Neural cell (in vitro differentiated cells): Measurements from ENCODE around the gene PDIA2. TPM values are rescaled to one million over a fixed set of nuclear protein-coding genes. Genes with fewer than 3 reads are reported as not detected.

Experiments
- H2AFZ ChIP-seq: fragments of 200-600, 300-800 bp; sonication (generic), shearing (Covaris generic); 2 replicates; pipeline ENCODE4 v1.6.0; 2014; ENCODE audit warnings: low read depth, mild to moderate bottlenecking, antibody characterized with exemption, low read length, moderate library complexity
- H3F3A ChIP-seq: fragments of 200-600 bp; shearing (Covaris generic); 2 replicates; pipeline ENCODE4 v1.6.1; 2016; ENCODE audit warnings: mild to moderate bottlenecking, moderate library complexity, mixed read lengths, antibody characterized with exemption, low read length; ENCODE audit not compliant: insufficient read depth, poor library complexity, severe bottlenecking
- H3K27ac ChIP-seq: fragments of 200-600, 300-800 bp; sonication (generic), shearing (Covaris generic); 2 replicates; pipeline ENCODE4 v1.5.1; 2014; ENCODE audit warnings: mild to moderate bottlenecking, low read length, moderate library complexity
- H3K27me3 ChIP-seq: fragments of 300-800, 200-600 bp; sonication (generic), shearing (Covaris generic); 2 replicates; pipeline ENCODE4 v1.6.0; 2014; ENCODE audit warnings: mild to moderate bottlenecking, low read depth, low read length, moderate library complexity; ENCODE audit not compliant: insufficient read depth
- H3K36me3 ChIP-seq: fragments of 300-800, 200-600 bp; sonication (generic), shearing (Covaris generic); 2 replicates; pipeline ENCODE4 v1.5.1; 2014; ENCODE audit warnings: mild to moderate bottlenecking, antibody characterized with exemption, low read length, moderate library complexity; ENCODE audit not compliant: insufficient read depth
- H3K4me2 ChIP-seq: fragments of 300-800, 200-600 bp; sonication (generic), shearing (Covaris generic); 2 replicates; pipeline ENCODE4 v1.6.0; 2014; ENCODE audit warnings: mild to moderate bottlenecking, low read length
- H3K4me3 ChIP-seq: fragments of 300-800, 200-600 bp; sonication (generic), shearing (Covaris generic); 2 replicates; pipeline ENCODE4 v1.5.1; 2014; ENCODE audit warnings: mild to moderate bottlenecking, low read length, moderate library complexity
- H3K79me2 ChIP-seq: fragments of 200-600 bp; shearing (Covaris generic); replicated peaks from 2 replicates; pipeline ENCODE4 v1.6.0; 2014; ENCODE audit warnings: mild to moderate bottlenecking, low read length, moderate library complexity; ENCODE audit not compliant: insufficient read depth
- H3K9ac ChIP-seq: fragments of 300-800, 200-600 bp; sonication (generic), shearing (Covaris generic); 2 replicates; pipeline ENCODE4 v1.6.1; 2016; ENCODE audit warnings: mild to moderate bottlenecking, low read length, mixed read lengths
- H3K9me2 ChIP-seq: fragments of 200-600 bp; shearing (Covaris generic); 2 replicates; pipeline ENCODE4 v1.6.1; 2016; ENCODE audit warnings: mild to moderate bottlenecking, low read length, mixed read lengths; ENCODE audit not compliant: insufficient read depth
- H3K9me3 ChIP-seq: fragments of 200-600, 300-800 bp; sonication (generic), shearing (Covaris generic); 2 replicates; pipeline ENCODE4 v1.6.1; 2016; ENCODE audit warnings: mild to moderate bottlenecking, mixed run types, low read length, moderate library complexity, mixed read lengths
- H4K20me1 ChIP-seq: fragments of 200-600 bp; shearing (Covaris generic); 2 replicates; pipeline ENCODE4 v1.6.1; 2016; ENCODE audit warnings: mild to moderate bottlenecking, mixed run types; ENCODE audit not compliant: insufficient read depth
- CTCF ChIP-seq: fragments of 450-650 bp; IDR thresholded peaks from 2 replicates; pipeline ENCODE4 v1.5.1; 2014; ENCODE audit warnings: antibody characterized with exemption, mild to moderate bottlenecking, moderate library complexity; ENCODE audit not compliant: poor library complexity, severe bottlenecking
- EP300 ChIP-seq: fragments of 450-650 bp; conservative IDR thresholded peaks from 2 replicates; pipeline ENCODE4 v1.6.1; 2014; ENCODE audit warnings: antibody characterized with exemption, mild to moderate bottlenecking, moderate library complexity; ENCODE audit not compliant: poor library complexity, severe bottlenecking
- EZH2 ChIP-seq: fragments of 200-600, 300-800 bp; shearing (Covaris generic), sonication (generic); IDR thresholded peaks from 2 replicates; pipeline ENCODE4 v1.6.1; 2014; ENCODE audit warnings: antibody characterized with exemption, low read length, borderline replicate concordance, mild to moderate bottlenecking; ENCODE audit not compliant: insufficient read depth, poor library complexity, severe bottlenecking
- MXI1 ChIP-seq: fragments of 450-650 bp; conservative IDR thresholded peaks from 2 replicates; pipeline ENCODE4 v1.6.1; 2014; ENCODE audit warnings: antibody characterized with exemption, mild to moderate bottlenecking; ENCODE audit not compliant: poor library complexity, severe bottlenecking
- POLR2AphosphoS5 ChIP-seq: IDR thresholded peaks from 2 replicates; pipeline ENCODE4 v1.6.1; 2012
- RAD21 ChIP-seq: fragments of 450-650 bp; conservative IDR thresholded peaks from 2 replicates; pipeline ENCODE4 v1.6.1; 2014; ENCODE audit warnings: antibody characterized with exemption, mild to moderate bottlenecking, moderate library complexity
- REST ChIP-seq: IDR thresholded peaks from 2 replicates; pipeline ENCODE4 v1.6.1; 2012; ENCODE audit warnings: borderline replicate concordance
- SMC3 ChIP-seq: fragments of 450-650 bp; conservative IDR thresholded peaks from 2 replicates; pipeline ENCODE4 v1.6.1; 2014; ENCODE audit warnings: antibody characterized with exemption, mild to moderate bottlenecking, moderate library complexity; ENCODE audit not compliant: poor library complexity
- TAF1 ChIP-seq: IDR thresholded peaks from 2 replicates; pipeline ENCODE4 v1.6.1; 2012; ENCODE audit warnings: low read depth
- polyA plus RNA-seq: library from polyadenylated mRNA; depleted of rRNA; stranded (reverse); fragments of >200 nt; gene quantifications from 2 replicates; pipeline ENCODE4 v1.2.3, GENCODE V29; 2014

The PDIA2 gene
- polyA plus RNA-seq, 1 donor from 2014 or later: 109 TPM

GRCh38 chr16:320206-320605 is 37.2 kb downstream of the PDIA2 start:
- Histone ChIP-seq H3K4me2 (no peak overlapping the region), H3K9me2 (no peaks in the 10 kb centered on the region), H3K9ac (no peak overlapping the region), H4K20me1 (no peaks in the 10 kb centered on the region), H2AFZ (no peak overlapping the region), H3K36me3 (no peaks in the 10 kb centered on the region), H3F3A (no peaks in the 10 kb centered on the region), H3K27ac (no peak overlapping the region), H3K79me2 (peaks cover 4% of the 10 kb centered on the region), H3K4me3 (no peak overlapping the region), H3K9me3 (no peaks in the 10 kb centered on the region), H3K27me3 (no peaks in the 10 kb centered on the region)
- TF ChIP-seq CTCF: no peak
- no peak for TF ChIP-seq MXI1
- TF ChIP-seq EZH2: no peak
- no peak for TF ChIP-seq POLR2AphosphoS5
- TF ChIP-seq RAD21: no peak
- no peak for TF ChIP-seq SMC3
- TF ChIP-seq EP300: no peak
- TF ChIP-seq TAF1: no peak
- TF ChIP-seq REST: no peak

- Histone ChIP-seq H3K4me3 (no peak overlapping the region), H3K79me2 (peaks cover 4% of the 10 kb centered on the region)
Measured at GRCh38 chr16:321532-321931, 38.6 kb downstream of the PDIA2 start.

More at GRCh38 chr16:321532-321931, 38.6 kb downstream of the PDIA2 start:
- Histone ChIP-seq H4K20me1 (no peaks in the 10 kb centered on the region), H3K9me3 (no peaks in the 10 kb centered on the region), H3F3A (no peaks in the 10 kb centered on the region), H2AFZ (no peak overlapping the region), H3K9ac (no peak overlapping the region), H3K9me2 (no peaks in the 10 kb centered on the region), H3K36me3 (no peaks in the 10 kb centered on the region), H3K27ac (no peak overlapping the region), H3K4me2 (no peak overlapping the region), H3K27me3 (no peaks in the 10 kb centered on the region)
- TF ChIP-seq MXI1 (no peak), CTCF (no peak), REST (no peak), EZH2 (no peak), RAD21 (no peak), SMC3 (no peak), POLR2AphosphoS5 (no peak), EP300 (no peak), TAF1 (no peak)
